Measurements from ENCODE around the gene TRPM5.

TRPM5 gene

GRCh38 chr11:2468363-2469235, 24.3 kb upstream of the TRPM5 start:
- DNase-seq (ENCODE audit: low spot score): no peak

GRCh38 chr11:2467695-2468055, 23.4 kb upstream of the TRPM5 start:
- no peak for DNase-seq (ENCODE audit: low spot score)

GRCh38 chr11:2466869-2467694, 22.8 kb upstream of the TRPM5 start:
- DNase-seq (ENCODE audit: low spot score): no peak

- no peak for DNase-seq (ENCODE audit: low spot score)
These were observed 21.9 kb upstream of the TRPM5 start for GRCh38 chr11:2466069-2466801.

GRCh38 chr11:2465202-2466068, 21.1 kb upstream of the TRPM5 start:
- DNase-seq (ENCODE audit: low spot score): peak; percentile 26

- no peak for DNase-seq (ENCODE audit: low spot score)
These were observed 20.3 kb upstream of the TRPM5 start for GRCh38 chr11:2464451-2465165.

GRCh38 chr11:2463766-2464277, 19.5 kb upstream of the TRPM5 start:
- DNase-seq (ENCODE audit: low spot score): no peak

- no peak for DNase-seq (ENCODE audit: low spot score)
These were observed 18.9 kb upstream of the TRPM5 start for GRCh38 chr11:2462986-2463765.

GRCh38 chr11:2462543-2462985, 18.2 kb upstream of the TRPM5 start:
- DNase-seq (ENCODE audit: low spot score): no peak

GRCh38 chr11:2461956-2462542, 17.7 kb upstream of the TRPM5 start:
- DNase-seq (ENCODE audit: low spot score): no peak

GRCh38 chr11:2461253-2461955, 17.1 kb upstream of the TRPM5 start:
- DNase-seq (ENCODE audit: low spot score): no peak

GRCh38 chr11:2460540-2461252, 16.4 kb upstream of the TRPM5 start:
- DNase-seq (ENCODE audit: low spot score): no peak

GRCh38 chr11:2459796-2460531, 15.7 kb upstream of the TRPM5 start:
- no peak for DNase-seq (ENCODE audit: low spot score)

- DNase-seq (ENCODE audit: low spot score): no peak
These were observed 14.9 kb upstream of the TRPM5 start for GRCh38 chr11:2459016-2459725.

- no peak for DNase-seq (ENCODE audit: low spot score)
These were observed 14.0 kb upstream of the TRPM5 start for GRCh38 chr11:2458321-2458720.

GRCh38 chr11:2453436-2453835, 9.1 kb upstream of the TRPM5 start:
- no peak for DNase-seq (ENCODE audit: low spot score)

Data from D341Med (cell line).